Endothelial cell (in vitro differentiated cells): ENCODE data around the gene DPYD. TPM values are rescaled to one million over a fixed set of nuclear protein-coding genes. Genes with fewer than 3 reads are reported as not detected.

Experiments used
- DNase-seq: peaks from one replicate; pipeline ENCODE4 v3.0.0; 2021; ENCODE audit warnings: low spot score
- H3K27ac Mint-ChIP-seq: one replicate; pipeline ENCODE4 v1.8.0; 2021; ENCODE audit warnings: mixed read lengths, inconsistent platforms; ENCODE audit not compliant: unreplicated experiment
- H3K27me3 Mint-ChIP-seq: one replicate; pipeline ENCODE4 v1.8.0; 2021; ENCODE audit warnings: mild to moderate bottlenecking, moderate library complexity, mixed read lengths, inconsistent platforms; ENCODE audit not compliant: unreplicated experiment
- H3K36me3 Mint-ChIP-seq: one replicate; pipeline ENCODE4 v1.8.0; 2021; ENCODE audit warnings: mild to moderate bottlenecking, low read depth, mixed read lengths, inconsistent platforms; ENCODE audit not compliant: unreplicated experiment
- H3K4me1 Mint-ChIP-seq: one replicate; pipeline ENCODE4 v1.8.0; 2021; ENCODE audit warnings: mild to moderate bottlenecking, mixed read lengths, inconsistent platforms; ENCODE audit not compliant: unreplicated experiment
- H3K4me3 Mint-ChIP-seq: one replicate; pipeline ENCODE4 v1.8.0; 2021; ENCODE audit warnings: mild to moderate bottlenecking, mixed read lengths, inconsistent platforms; ENCODE audit not compliant: unreplicated experiment
- H3K9me3 Mint-ChIP-seq: one replicate; pipeline ENCODE4 v1.8.0; 2021; ENCODE audit warnings: mixed read lengths, inconsistent platforms; ENCODE audit not compliant: unreplicated experiment
- total RNA-seq: library from RNA; stranded (reverse); fragmentation: NEBNext Ultra II Directional; extraction: Animal tissue kit (Norgen Biotek cat#: 25700); gene quantifications from one replicate; pipeline ENCODE4 v1.2.1, GENCODE V29; 2021; ENCODE audit not compliant: unreplicated experiment
- TF ChIP-seq, protein P1 (sequence below): fragments of 200-600 bp; sonication (generic); IDR thresholded peaks from one replicate; pipeline ENCODE4 v1.5.0; 2021; ENCODE audit warnings: antibody characterized with exemption; ENCODE audit not compliant: unreplicated experiment

DPYD gene
- total RNA-seq, 1 donor from 2014 or later: 3.4 TPM

DNA sequence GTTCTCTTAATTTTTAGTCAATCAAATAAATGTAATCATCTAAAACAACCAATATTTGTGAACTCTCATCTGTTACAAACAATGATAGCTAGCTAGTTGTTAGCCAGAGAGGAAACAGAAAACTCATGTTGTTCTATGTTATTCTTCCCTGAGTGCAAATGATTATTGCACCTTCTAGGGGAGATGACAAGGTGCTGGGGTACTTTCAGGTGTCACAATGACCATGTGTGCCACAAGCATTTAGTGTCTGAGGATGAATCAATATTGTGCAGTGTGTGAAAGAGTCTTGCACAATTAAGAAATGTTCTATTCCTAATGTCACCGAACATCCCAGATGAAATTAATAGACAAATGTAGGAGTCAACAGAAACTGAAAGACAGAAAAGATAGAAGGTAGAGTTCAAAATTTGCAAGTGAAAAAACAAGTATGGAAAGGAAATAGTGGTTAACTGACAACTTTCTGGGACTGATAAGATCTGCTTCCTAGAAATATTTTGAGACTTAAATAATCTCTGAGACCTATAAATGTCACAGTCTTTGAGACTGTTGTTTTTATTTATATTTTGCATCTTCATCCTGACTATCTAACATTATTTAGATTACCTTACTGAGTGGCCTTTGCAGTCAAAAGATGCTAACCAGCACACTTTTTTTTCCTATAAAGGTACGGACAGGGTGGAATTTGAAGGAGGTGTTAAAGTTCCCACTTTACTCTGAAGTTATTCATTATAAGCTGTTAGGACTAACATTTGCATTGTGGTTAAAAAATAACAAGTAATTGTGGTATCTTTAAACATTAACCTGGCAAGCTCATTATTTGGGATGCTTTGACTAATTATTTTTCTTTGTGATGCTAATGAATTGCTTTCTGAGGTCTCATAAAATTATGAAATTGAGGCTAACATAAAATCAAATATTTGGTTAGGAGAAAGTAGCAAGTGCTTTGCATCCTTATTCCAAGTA is 21.6 kb upstream of the DPYD start:
- Mint-ChIP-seq H3K4me3 (no peak overlapping the region), H3K9me3 (no peaks in the 10 kb centered on the region), H3K36me3 (no peaks in the 10 kb centered on the region), H3K27ac (no peak overlapping the region), H3K4me1 (peaks cover 12% of the 10 kb centered on the region), H3K27me3 (no peaks in the 10 kb centered on the region)
- DNase-seq: no peak
- TF ChIP-seq, protein P1, sequence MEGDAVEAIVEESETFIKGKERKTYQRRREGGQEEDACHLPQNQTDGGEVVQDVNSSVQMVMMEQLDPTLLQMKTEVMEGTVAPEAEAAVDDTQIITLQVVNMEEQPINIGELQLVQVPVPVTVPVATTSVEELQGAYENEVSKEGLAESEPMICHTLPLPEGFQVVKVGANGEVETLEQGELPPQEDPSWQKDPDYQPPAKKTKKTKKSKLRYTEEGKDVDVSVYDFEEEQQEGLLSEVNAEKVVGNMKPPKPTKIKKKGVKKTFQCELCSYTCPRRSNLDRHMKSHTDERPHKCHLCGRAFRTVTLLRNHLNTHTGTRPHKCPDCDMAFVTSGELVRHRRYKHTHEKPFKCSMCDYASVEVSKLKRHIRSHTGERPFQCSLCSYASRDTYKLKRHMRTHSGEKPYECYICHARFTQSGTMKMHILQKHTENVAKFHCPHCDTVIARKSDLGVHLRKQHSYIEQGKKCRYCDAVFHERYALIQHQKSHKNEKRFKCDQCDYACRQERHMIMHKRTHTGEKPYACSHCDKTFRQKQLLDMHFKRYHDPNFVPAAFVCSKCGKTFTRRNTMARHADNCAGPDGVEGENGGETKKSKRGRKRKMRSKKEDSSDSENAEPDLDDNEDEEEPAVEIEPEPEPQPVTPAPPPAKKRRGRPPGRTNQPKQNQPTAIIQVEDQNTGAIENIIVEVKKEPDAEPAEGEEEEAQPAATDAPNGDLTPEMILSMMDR: no peak

DNA sequence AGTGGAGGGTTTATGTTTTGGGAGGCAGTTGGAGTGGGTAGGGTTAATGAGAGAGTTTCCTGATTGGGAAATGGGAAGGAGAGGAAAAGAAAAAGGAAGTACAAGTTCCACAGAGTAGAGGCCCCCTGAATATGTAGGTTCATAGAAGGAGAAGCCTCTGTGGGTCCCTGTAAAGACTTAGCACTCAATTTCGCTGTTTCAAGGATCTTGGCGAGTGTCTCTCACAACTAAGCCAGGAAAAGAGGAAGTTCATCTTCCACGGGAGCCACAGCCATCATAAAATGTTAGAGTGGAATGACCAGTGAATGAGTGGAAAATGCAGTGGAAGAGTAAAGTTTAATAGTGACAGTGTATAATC is 17.4 kb upstream of the DPYD start:
- Mint-ChIP-seq H3K9me3 (no peaks in the 10 kb centered on the region), H3K36me3 (no peaks in the 10 kb centered on the region), H3K4me1 (peaks cover 10% of the 10 kb centered on the region), H3K4me3 (no peak overlapping the region), H3K27ac (no peak overlapping the region), H3K27me3 (no peaks in the 10 kb centered on the region)
- TF ChIP-seq, protein P1: no peak
- no peak for DNase-seq

DNA sequence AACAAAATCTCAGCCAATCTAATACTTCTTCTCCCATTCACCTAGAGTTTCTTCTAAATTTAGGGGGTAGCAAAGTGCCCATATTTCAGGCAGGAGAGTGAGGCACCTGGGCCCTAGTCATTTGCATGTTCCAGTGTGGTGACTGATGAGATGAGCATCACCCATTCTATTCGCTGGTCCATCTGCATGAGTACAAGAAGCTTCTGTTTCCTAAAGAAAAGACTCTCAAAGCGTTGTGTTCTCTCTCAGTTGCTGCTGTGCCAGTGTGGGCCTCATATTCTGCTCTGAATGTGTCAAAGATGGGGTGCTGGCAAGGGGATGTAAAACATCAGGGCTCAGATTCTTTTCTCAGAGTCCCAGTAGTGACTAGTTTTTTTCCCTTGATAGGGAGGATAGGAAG is 16.1 kb upstream of the DPYD start:
- peaks cover 7% of the 10 kb centered on the region for H3K4me1 Mint-ChIP-seq
- no peak overlapping the region for H3K4me3 Mint-ChIP-seq
- no peaks in the 10 kb centered on the region for H3K9me3 Mint-ChIP-seq
- no peaks in the 10 kb centered on the region for H3K36me3 Mint-ChIP-seq
- TF ChIP-seq, protein P1: no peak
- H3K27me3 Mint-ChIP-seq: no peaks in the 10 kb centered on the region
- DNase-seq: no peak
- H3K27ac Mint-ChIP-seq: no peak overlapping the region

DNA sequence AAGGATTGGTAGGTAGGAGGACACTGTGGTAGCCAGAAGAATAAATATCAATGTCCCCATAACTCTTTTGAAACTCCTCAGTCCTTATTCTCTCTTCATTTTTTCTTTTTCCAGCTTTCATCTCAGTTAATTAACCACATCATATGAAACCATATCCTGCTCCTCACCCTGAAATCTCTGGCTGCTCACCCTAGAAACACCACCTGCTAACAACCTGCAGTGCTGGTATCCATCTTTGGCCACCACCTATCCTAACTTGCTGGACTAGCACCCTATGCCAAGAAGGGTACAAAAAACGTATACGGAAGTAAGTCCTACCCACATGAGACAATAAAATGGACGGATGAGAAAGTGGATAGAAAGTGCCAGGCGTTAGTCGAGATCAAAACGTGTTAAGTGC is 13.7 kb upstream of the DPYD start:
- peaks cover 7% of the 10 kb centered on the region for H3K4me1 Mint-ChIP-seq
- no peaks in the 10 kb centered on the region for H3K36me3 Mint-ChIP-seq
- H3K27ac Mint-ChIP-seq: no peak overlapping the region
- no peaks in the 10 kb centered on the region for H3K27me3 Mint-ChIP-seq
- no peaks in the 10 kb centered on the region for H3K9me3 Mint-ChIP-seq
- DNase-seq: no peak
- H3K4me3 Mint-ChIP-seq: no peak overlapping the region
- TF ChIP-seq, protein P1: no peak
